H1 (cell line): ENCODE results near the gene TUT1. TPM values are rescaled to one million over a fixed set of nuclear protein-coding genes. Genes with fewer than 3 reads are reported as not detected.

Experiments
- CTCF ChIA-PET: fragments of 300-600 bp; sonication (Branson Sonifier 250); formaldehyde crosslinking; loops from one replicate; lab custom pipeline; 2021; ENCODE audit not compliant: partially characterized antibody; lab: Charles Lee
- POLR2A ChIA-PET: fragments of 300-600 bp; sonication (Branson Sonifier 250); formaldehyde crosslinking; loops from one replicate; lab custom pipeline; 2021; ENCODE audit warnings: inconsistent platforms; ENCODE audit not compliant: partially characterized antibody; lab: Charles Lee
- DNase-seq, 2 experiments: peaks; one replicate each; pipeline versions ENCODE4 v3.0.0 to v3.0.0-alpha.2; 2010 to 2022; ENCODE audit warnings: low spot score in 2 of 2, low read depth in 1 of 2, mixed read lengths in 1 of 2
- FAIRE-seq: peaks from 2 replicates; lab custom pipeline; 2011; peaks lifted over from hg19 to GRCh38; lab: Jason Lieb, UNC
- H2AFZ ChIP-seq: 2 replicates; pipeline ENCODE4 v1.8.1; 2012; ENCODE audit warnings: low read length, inconsistent platforms
- H2AK5ac ChIP-seq: 2 replicates; pipeline ENCODE4 v1.6.1; 2013; ENCODE audit warnings: low read depth, low read length
- H2BK120ac ChIP-seq: replicated peaks from 2 replicates; pipeline ENCODE3; 2013; ENCODE audit warnings: low read depth, low read length, inconsistent platforms
- H2BK12ac ChIP-seq: 2 replicates; pipeline ENCODE4 v1.6.1; 2013; ENCODE audit warnings: low read depth, low read length
- H2BK15ac ChIP-seq: 2 replicates; pipeline ENCODE4 v1.6.1; 2013; ENCODE audit warnings: low read length
- H2BK20ac ChIP-seq: 2 replicates; pipeline ENCODE4 v1.6.1; 2013; ENCODE audit warnings: low read length
- H2BK5ac ChIP-seq: 2 replicates; pipeline ENCODE4 v1.6.1; 2013; ENCODE audit warnings: low read depth, low read length
- H3K14ac ChIP-seq: 2 replicates; pipeline ENCODE4 v1.6.1; 2013; ENCODE audit warnings: inconsistent platforms; ENCODE audit not compliant: insufficient read length
- H3K18ac ChIP-seq: 2 replicates; pipeline ENCODE4 v1.6.1; 2013; ENCODE audit warnings: low read length; ENCODE audit errors: extremely low read depth
- H3K23ac ChIP-seq: 2 replicates; pipeline ENCODE4 v1.6.1; 2013; ENCODE audit warnings: inconsistent platforms; ENCODE audit not compliant: insufficient read length
- H3K23me2 ChIP-seq: 2 replicates; pipeline ENCODE4 v1.6.1; 2013; ENCODE audit warnings: low read depth, low read length
- H3K27ac ChIP-seq: 2 replicates; pipeline ENCODE4 v1.6.1; 2011; ENCODE audit warnings: low read depth, low read length, inconsistent platforms
- H3K27me3 ChIP-seq, 4 experiments: replicated peaks in 1 of 4; 1 replicate in 1 of 4; 2 replicates in 3 of 4; pipeline versions ENCODE4 v1.6.1 to v1.8.1; 2011 to 2013; ENCODE audit warnings: low read length in 3 of 4, mild to moderate bottlenecking in 3 of 4, inconsistent platforms in 2 of 4, mixed read lengths in 2 of 4, moderate library complexity in 1 of 4; ENCODE audit not compliant: control insufficient read depth in 3 of 4, insufficient read depth in 3 of 4; ENCODE audit errors: extremely low read depth in 1 of 4
- H3K36me3 ChIP-seq, 4 experiments: 2 replicates each; pipeline versions ENCODE4 v1.6.1 to v1.8.1; 2011 to 2013; ENCODE audit warnings: mild to moderate bottlenecking in 4 of 4, low read length in 3 of 4, moderate library complexity in 2 of 4, control low read depth in 1 of 4, inconsistent platforms in 1 of 4; ENCODE audit not compliant: insufficient read depth in 4 of 4, control insufficient read depth in 2 of 4
- H3K4ac ChIP-seq: replicated peaks from 2 replicates; pipeline ENCODE3; 2013; ENCODE audit warnings: low read length, low read depth, mixed read lengths, inconsistent platforms; ENCODE audit not compliant: insufficient read length
- H3K4me1 ChIP-seq, 4 experiments: replicated peaks in 1 of 4; 1 replicate in 1 of 4; 2 replicates in 3 of 4; pipeline versions ENCODE4 v1.6.1 to v1.8.1; 2011 to 2013; ENCODE audit warnings: low read length in 3 of 4, inconsistent platforms in 2 of 4, mixed read lengths in 1 of 4; ENCODE audit not compliant: insufficient read depth in 4 of 4, control insufficient read depth in 3 of 4
- H3K4me2 ChIP-seq, 2 experiments: 2 replicates each; pipeline versions ENCODE4 v1.6.1 to v1.8.1; 2011 to 2013; ENCODE audit warnings: low read depth in 2 of 2, low read length in 2 of 2, control low read depth in 1 of 2, inconsistent platforms in 1 of 2, mild to moderate bottlenecking in 1 of 2; ENCODE audit not compliant: insufficient read depth in 1 of 2
- H3K4me3 ChIP-seq, 4 experiments: fragments of 200-600, 300-600 bp in 1 of 4; sonication (generic), shearing (Covaris generic), sonication (Bioruptor Twin) in 1 of 4; 2 replicates each; pipeline versions ENCODE4 v1.5.1 to v1.8.1; 2011 to 2016; ENCODE audit warnings: low read length in 4 of 4, low read depth in 3 of 4, control low read depth in 2 of 4, inconsistent platforms in 2 of 4, mild to moderate bottlenecking in 2 of 4, mixed read lengths in 1 of 4, moderate library complexity in 1 of 4; ENCODE audit not compliant: insufficient read depth in 2 of 4; ENCODE audit errors: extremely low read depth in 1 of 4
- H3K56ac ChIP-seq: replicated peaks from 2 replicates; pipeline ENCODE3; 2013; ENCODE audit warnings: low read depth, mild to moderate bottlenecking, mixed read lengths, low read length, inconsistent platforms; ENCODE audit not compliant: insufficient read length
- H3K79me1 ChIP-seq: 2 replicates; pipeline ENCODE4 v1.6.1; 2013; ENCODE audit warnings: low read depth, low read length, control low read depth
- H3K79me2 ChIP-seq, 2 experiments: 2 replicates each; pipeline versions ENCODE4 v1.6.1 to v1.8.1; 2012 to 2013; ENCODE audit warnings: low read length in 2 of 2, mild to moderate bottlenecking in 2 of 2, inconsistent platforms in 1 of 2; ENCODE audit not compliant: insufficient read depth in 2 of 2, control insufficient read depth in 1 of 2
- H3K9ac ChIP-seq, 4 experiments: replicated peaks in 1 of 4; 1 replicate in 1 of 4; 2 replicates in 3 of 4; pipeline versions ENCODE4 v1.6.1 to v1.8.1; 2011 to 2013; ENCODE audit warnings: low read depth in 3 of 4, low read length in 3 of 4, control low read depth in 2 of 4, mild to moderate bottlenecking in 2 of 4, moderate library complexity in 2 of 4, inconsistent platforms in 1 of 4; ENCODE audit errors: extremely low read depth in 1 of 4
- H3K9me3 ChIP-seq, 2 experiments: 2 replicates each; pipeline versions ENCODE4 v1.6.1 to v1.8.1; 2012 to 2013; ENCODE audit warnings: mild to moderate bottlenecking in 2 of 2, moderate library complexity in 2 of 2, control low read depth in 1 of 2, inconsistent platforms in 1 of 2, low read depth in 1 of 2, low read length in 1 of 2, mixed read lengths in 1 of 2; ENCODE audit not compliant: insufficient read depth in 2 of 2
- H4K20me1 ChIP-seq, 2 experiments: replicated peaks in 1 of 2; 2 replicates each; pipeline versions ENCODE3 to v1.8.1; 2011 to 2013; ENCODE audit warnings: inconsistent platforms in 2 of 2, low read length in 2 of 2, mild to moderate bottlenecking in 1 of 2; ENCODE audit not compliant: insufficient read depth in 2 of 2, control insufficient read depth in 1 of 2
- H4K5ac ChIP-seq: 2 replicates; pipeline ENCODE4 v1.6.1; 2013; ENCODE audit warnings: low read length, low read depth, mixed read lengths, inconsistent platforms; ENCODE audit not compliant: insufficient read length
- H4K8ac ChIP-seq: 2 replicates; pipeline ENCODE4 v1.8.0; 2013; ENCODE audit warnings: mild to moderate bottlenecking, moderate library complexity, low read length, inconsistent platforms; ENCODE audit not compliant: insufficient read depth; ENCODE audit errors: extremely low read depth
- H4K91ac ChIP-seq: replicated peaks from 2 replicates; pipeline ENCODE3; 2013; ENCODE audit warnings: low read length, mixed read lengths, inconsistent platforms; ENCODE audit not compliant: insufficient read length
- ASH2L ChIP-seq: fragments of 200-600, 300-600 bp; sonication (generic); IDR thresholded peaks from one replicate; pipeline ENCODE4 v1.7.1; 2017; ENCODE audit warnings: low read length
- BRCA1 ChIP-seq: IDR thresholded peaks from 2 replicates; pipeline ENCODE4 v1.6.1; 2012; ENCODE audit warnings: low read depth, low read length, improper control_type of control experiment
- EGR1 ChIP-seq: IDR thresholded peaks from 2 replicates; pipeline ENCODE4 v1.6.1; 2011; ENCODE audit warnings: low read depth, low read length, borderline replicate concordance
- GABPA ChIP-seq: IDR thresholded peaks from 2 replicates; pipeline ENCODE4 v1.6.1; 2011; ENCODE audit warnings: mild to moderate bottlenecking, low read length, moderate library complexity, borderline replicate concordance; ENCODE audit not compliant: insufficient read depth
- GTF2F1 ChIP-seq: IDR thresholded peaks from 2 replicates; pipeline ENCODE4 v1.6.1; 2012; ENCODE audit warnings: low read depth, low read length, improper control_type of control experiment, borderline replicate concordance
- NANOG ChIP-seq: IDR thresholded peaks from 2 replicates; pipeline ENCODE4 v1.6.1; 2011; ENCODE audit warnings: low read length, low read depth, mild to moderate bottlenecking, inconsistent platforms; ENCODE audit not compliant: insufficient read depth, poor library complexity, severe bottlenecking
- NRF1 ChIP-seq: IDR thresholded peaks from 2 replicates; pipeline ENCODE4 v1.6.1; 2011; ENCODE audit warnings: mild to moderate bottlenecking, low read depth, low read length, improper control_type of control experiment
- POU5F1 ChIP-seq: IDR thresholded peaks from 2 replicates; pipeline ENCODE4 v1.6.1; 2011; ENCODE audit warnings: low read depth, mild to moderate bottlenecking, low read length, moderate library complexity
- RAD21 ChIP-seq, 2 experiments: IDR thresholded peaks in 1 of 2; conservative IDR thresholded peaks in 1 of 2; 2 replicates each; pipeline ENCODE4 v1.6.1; 2011; ENCODE audit warnings: low read depth in 2 of 2, low read length in 2 of 2, improper control_type of control experiment in 1 of 2, inconsistent platforms in 1 of 2, mild to moderate bottlenecking in 1 of 2, moderate library complexity in 1 of 2
- RFX5 ChIP-seq: IDR thresholded peaks from 2 replicates; pipeline ENCODE4 v1.6.1; 2011; ENCODE audit warnings: low read depth, low read length, improper control_type of control experiment, borderline replicate concordance
- SP4 ChIP-seq: IDR thresholded peaks from 2 replicates; pipeline ENCODE4 v1.6.1; 2012; ENCODE audit warnings: low read length, inconsistent platforms
- SRF ChIP-seq: IDR thresholded peaks from 2 replicates; pipeline ENCODE4 v1.6.1; 2011; ENCODE audit warnings: mild to moderate bottlenecking, low read depth, low read length, moderate library complexity
- TAF1 ChIP-seq: IDR thresholded peaks from 2 replicates; pipeline ENCODE4 v1.6.1; 2011; ENCODE audit warnings: mild to moderate bottlenecking, low read depth, low read length
- YY1 ChIP-seq: IDR thresholded peaks from 2 replicates; pipeline ENCODE4 v1.6.1; 2011; ENCODE audit warnings: low read depth, mild to moderate bottlenecking, low read length
- WGBS, 2 experiments: shearing (Covaris generic) in 1 of 2; methylation state at CpG; one replicate each; pipeline versions ENCODE4 v1.1.6 to v1.1.7; 2013 to 2015; ENCODE audit warnings: low lambda C conversion rate in 2 of 2, mixed read lengths in 2 of 2, inconsistent platforms in 1 of 2, low coverage in 1 of 2, missing lambda C conversion rate in 1 of 2; ENCODE audit not compliant: insufficient replicate concordance in 2 of 2, insufficient coverage in 1 of 2, insufficient read length in 1 of 2; ENCODE audit errors: extremely low coverage in 1 of 2, missing lambda C conversion rate in 1 of 2; 5-methylcytosine and 5-hydroxymethylcytosine counted together
- polyA plus RNA-seq, 7 experiments: library from polyadenylated mRNA; depleted of rRNA in 3 of 7; stranded (reverse) in 5 of 7; unstranded in 2 of 7; fragments of >200 nt in 5 of 7; fragments of 200-250 nt in 2 of 7; gene quantifications; 1 replicate in 5 of 7; 2 replicates in 1 of 7; 4 replicates in 1 of 7; pipeline versions ENCODE4 v1.2.1 to v1.2.3, GENCODE V29; 2011 to 2013; ENCODE audit warnings: missing spikeins in 2 of 7, mixed read lengths in 2 of 7
- total RNA-seq: library from RNA; stranded (reverse); fragmentation: NEBNext Ultra II Directional; extraction: Animal tissue kit (Norgen Biotek cat#: 25700); gene quantifications from 2 replicates; pipeline ENCODE4 v1.2.1, GENCODE V29; 2021

Gene TUT1
- total and polyA plus RNA-seq, 2 of the 8 experiments (the other 6 are each of a cell fraction or from before 2014, with no cell fraction given): 17.8 to 24.6 TPM

DNA sequence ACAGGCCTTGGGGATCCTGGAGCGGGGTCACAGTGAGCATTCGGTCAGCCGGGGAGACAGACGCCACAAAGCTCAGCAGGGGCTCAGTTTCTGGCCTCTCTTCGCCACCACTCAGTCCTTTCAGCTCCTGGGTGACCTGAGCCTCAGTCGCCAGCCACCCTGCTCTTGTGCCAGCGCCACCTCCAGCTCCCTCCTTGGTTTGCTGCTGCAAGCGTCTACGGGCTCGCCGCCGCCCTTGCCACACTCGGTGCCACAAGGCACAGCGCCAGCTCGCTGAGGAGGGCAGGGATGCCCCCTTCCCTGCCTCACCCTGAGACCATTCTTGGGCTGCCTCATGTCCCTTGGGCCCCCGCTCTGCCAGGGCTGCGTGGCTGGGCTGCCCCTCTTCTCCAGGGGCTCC lies 16.2 kb downstream of the TUT1 start:
- no peak overlapping the region for H3K23ac ChIP-seq
- H4K91ac ChIP-seq: no peak overlapping the region
- peaks cover 13% of the 10 kb centered on the region for H3K23me2 ChIP-seq
- 91% methylated on average over 17 of the region's 17 CpGs; no CpG with 5 or more reads in 1 of the 2 experiments for WGBS, 2 experiments
- H3K56ac ChIP-seq: no peak overlapping the region
- H3K4me1 ChIP-seq: peaks cover 0 to 11% (median 7%) of the 10 kb centered on the region in 4 experiments; a peak in 4 of 7 replicates
- H3K9me3 ChIP-seq: no peaks in the 10 kb centered on the region
- no peak for FAIRE-seq
- no peaks in the 10 kb centered on the region for H3K27me3 ChIP-seq
- 0 out of 2 replicates have a peak, but pooled peaks cover 4% of the 10 kb centered on the region for H3K79me1 ChIP-seq
- H3K27ac ChIP-seq: no peak overlapping the region
- H2BK15ac ChIP-seq: no peak overlapping the region
- H4K5ac ChIP-seq: no peak overlapping the region
- H3K4ac ChIP-seq: no peak overlapping the region
- H2BK12ac ChIP-seq: no peak overlapping the region
- no peak overlapping the region for H2BK20ac ChIP-seq
- DNase-seq: no peak
- H3K36me3 ChIP-seq: peaks cover 23 to 41% (median 35%) of the 10 kb centered on the region in 4 experiments
- H3K9ac ChIP-seq: peak overlapping the region in 1 of 4 experiments; percentile 81; a peak in 1 of 7 replicates
- peak overlapping the region; percentile 87 for H4K8ac ChIP-seq
- no peak overlapping the region for H2AFZ ChIP-seq
- no peak overlapping the region for H3K14ac ChIP-seq
- ChIA-PET POLR2A (interaction anchor here (0.6 to 20.7 kb wide), 15 partner anchors 13 to 231 kb away, joined by 3 to 336 read pairs (median 9); partner anchors contain the start of genes B3GAT3, BSCL2, C11orf98 and CSKMT), CTCF (interaction anchor here (0.7 to 1.9 kb wide), 9 partner anchors 11 to 180 kb away, joined by 3 to 11 read pairs (median 4); partner anchors contain the start of gene EML3)
- H4K20me1 ChIP-seq: peaks cover 0 to 16% of the 10 kb centered on the region in 2 experiments
- H3K18ac ChIP-seq: no peak overlapping the region
- peaks cover 0 to 34% of the 10 kb centered on the region in 2 experiments for H3K79me2 ChIP-seq
- H3K4me3 ChIP-seq: peak overlapping the region; percentile 50 to 93 (median 84); a peak in 5 of 8 replicates
- H2BK120ac ChIP-seq: no peak overlapping the region
- H2BK5ac ChIP-seq: 0 out of 2 replicates have a peak overlapping the region, but pooled peaks have one; percentile 35
- H3K4me2 ChIP-seq: peak overlapping the region; percentile 79 to 85
- H2AK5ac ChIP-seq: no peak overlapping the region
- no peak for TF ChIP-seq ASH2L
- TF ChIP-seq RFX5: no peak
- TF ChIP-seq SP4: no peak
- no peak for TF ChIP-seq GABPA
- no peak for TF ChIP-seq POU5F1
- no peak for TF ChIP-seq YY1
- TF ChIP-seq NRF1: no peak
- no peak for TF ChIP-seq BRCA1
- TF ChIP-seq RAD21 (IDR thresholded peaks at IDR 0.05 in 1 of 2, conservative IDR thresholded peaks at IDR 0.05 in 1 of 2; ENCODE audit: low read depth in 2 of 2, low read length in 2 of 2): no peak
- no peak for TF ChIP-seq GTF2F1
- no peak for TF ChIP-seq EGR1
- TF ChIP-seq SRF: no peak
- no peak for TF ChIP-seq TAF1
- no peak for TF ChIP-seq NANOG
